Fibroblast of the conjunctiva (primary cell): ENCODE data around the gene KCTD19.
A peak's percentile ranks its signal among the peaks of the same experiment; 100 is the strongest.

Source experiments
- DNase-seq: peaks from one replicate; pipeline ENCODE4 v3.0.0-alpha.2; 2010; ENCODE audit warnings: low read depth

The KCTD19 gene

GRCh38 chr16:67283039-67283825 lies 43.3 kb downstream of the KCTD19 start:
- DNase-seq = no peak

GRCh38 chr16:67282447-67282805 lies 44.1 kb downstream of the KCTD19 start:
- DNase-seq = no peak

GRCh38 chr16:67281536-67282446 lies 44.8 kb downstream of the KCTD19 start:
- DNase-seq = no peak

- no peak for DNase-seq
These were observed 46.2 kb downstream of the KCTD19 start for GRCh38 chr16:67280090-67281015.

GRCh38 chr16:67279296-67280089 lies 47.0 kb downstream of the KCTD19 start, which contains the start of gene PLEKHG4:
TSS of gene PLEKHG4 (plus strand) at chr16:67279532. CDS start at chr16:67280045, 513 bp downstream.
- DNase-seq = peak; percentile 51

- no peak for DNase-seq
These were observed 47.7 kb downstream of the KCTD19 start for GRCh38 chr16:67278773-67279295.

- DNase-seq = peak; percentile 49
These were observed 48.4 kb downstream of the KCTD19 start for GRCh38 chr16:67277999-67278772.

GRCh38 chr16:67277294-67277998 lies 49.1 kb downstream of the KCTD19 start:
- peak; percentile 98 for DNase-seq

GRCh38 chr16:67275321-67275720 lies 51.2 kb downstream of the KCTD19 start:
- DNase-seq = no peak

- no peak for DNase-seq
These were observed 55.1 kb downstream of the KCTD19 start for GRCh38 chr16:67271446-67271845.

GRCh38 chr16:67270931-67271338 lies 55.6 kb downstream of the KCTD19 start:
- DNase-seq = no peak

- no peak for DNase-seq
These were observed 56.8 kb downstream of the KCTD19 start for GRCh38 chr16:67269766-67270165.

GRCh38 chr16:67268136-67268579 lies 58.4 kb downstream of the KCTD19 start:
- DNase-seq = peak; percentile 72

- DNase-seq = no peak
These were observed 60.7 kb downstream of the KCTD19 start for GRCh38 chr16:67265834-67266233.

- DNase-seq = no peak
These were observed 61.7 kb downstream of the KCTD19 start for GRCh38 chr16:67264866-67265265.

- DNase-seq = no peak
These were observed 62.3 kb downstream of the KCTD19 start for GRCh38 chr16:67264277-67264676.

- no peak for DNase-seq
These were observed 63.3 kb downstream of the KCTD19 start for GRCh38 chr16:67263201-67263600.

GRCh38 chr16:67260426-67261063 lies 66.0 kb downstream of the KCTD19 start:
- no peak for DNase-seq

- DNase-seq = no peak
These were observed 66.8 kb downstream of the KCTD19 start for GRCh38 chr16:67259705-67260104.
